ENCODE measurements around the gene GDA.
"Not testable (repeated sequence)": the region's sequence is repeated elsewhere in the genome, so short reads cannot be mapped to it uniquely, and the experiment has no call there.

GDA gene

DNA sequence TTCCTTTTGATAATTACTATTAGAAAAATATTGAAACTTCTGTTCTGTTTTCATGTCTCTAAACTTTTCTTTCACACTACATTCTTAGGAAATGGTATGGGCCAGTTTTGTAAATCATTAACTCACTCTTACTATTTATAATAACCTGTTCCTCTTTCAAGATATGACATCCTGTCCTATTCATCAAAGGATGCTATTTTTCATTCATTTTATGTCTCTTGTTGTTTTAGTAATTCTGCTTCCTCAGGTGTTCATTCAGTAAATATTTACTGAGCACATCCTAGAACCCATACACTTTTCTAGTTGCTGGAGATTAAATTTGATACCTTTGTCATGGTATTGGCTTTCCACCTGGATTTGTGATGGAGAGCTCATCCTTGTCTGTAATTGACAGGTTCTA is 58.0 kb downstream of the GDA start:
- no peak for DNase-seq (ENCODE audit: low read depth)

DNA sequence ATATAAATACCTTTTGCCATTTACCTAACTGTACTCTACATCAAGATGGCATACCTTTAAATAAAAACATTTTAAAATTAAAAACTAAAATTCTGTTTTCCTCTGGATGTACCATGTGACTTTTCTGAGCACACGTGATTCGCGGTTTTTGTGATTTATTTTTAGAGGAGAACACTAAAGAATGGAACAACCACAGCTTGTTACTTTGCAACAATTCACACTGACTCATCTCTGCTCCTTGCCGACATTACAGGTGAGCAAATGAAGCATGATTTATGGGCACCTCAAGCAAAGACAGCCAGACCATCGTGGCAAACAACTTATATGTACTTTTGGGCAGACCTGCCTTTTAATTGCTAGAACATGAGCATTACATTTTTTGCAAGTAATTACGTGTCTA is 61.3 kb downstream of the GDA start:
- DNase-seq (ENCODE audit: low read depth), result no peak

DNA sequence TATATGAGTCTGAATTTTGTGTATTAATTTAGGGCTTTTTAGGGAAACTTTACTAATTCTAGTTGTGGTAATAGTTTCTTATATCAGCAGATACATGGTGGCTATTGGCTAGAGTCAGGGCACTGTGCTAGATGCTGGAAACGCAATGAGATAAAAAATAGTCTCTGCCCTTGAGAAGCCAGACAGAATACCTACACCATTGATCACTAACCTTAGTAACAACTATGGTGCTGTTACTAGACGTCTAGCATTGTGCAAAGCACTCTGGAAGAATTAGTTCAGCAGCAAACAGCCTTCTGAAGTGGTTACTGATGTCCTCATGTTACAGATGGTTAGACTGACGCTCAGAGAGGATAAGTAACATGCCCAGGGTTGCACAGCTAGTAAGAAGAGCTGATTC is 61.8 kb downstream of the GDA start:
- no peak for DNase-seq (ENCODE audit: low read depth)

DNA sequence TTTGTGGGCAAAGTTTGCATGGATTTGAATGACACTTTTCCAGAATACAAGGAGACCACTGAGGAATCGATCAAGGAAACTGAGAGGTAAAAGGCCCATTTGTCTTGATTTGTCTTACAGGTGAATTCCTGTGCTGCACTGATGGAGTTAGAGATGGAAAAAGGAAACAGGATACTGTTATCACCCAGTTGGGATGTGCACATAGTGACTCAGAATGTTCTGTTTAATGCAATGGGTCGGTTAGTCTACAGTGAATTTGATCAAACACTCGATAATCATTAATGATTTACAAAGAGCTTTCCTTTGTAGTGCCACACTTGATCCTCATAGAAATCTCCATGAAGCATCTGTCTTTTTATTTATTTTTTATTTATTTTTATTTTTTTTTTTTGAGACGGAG is 64.7 kb downstream of the GDA start:
- no peak for DNase-seq (ENCODE audit: low read depth)

DNA sequence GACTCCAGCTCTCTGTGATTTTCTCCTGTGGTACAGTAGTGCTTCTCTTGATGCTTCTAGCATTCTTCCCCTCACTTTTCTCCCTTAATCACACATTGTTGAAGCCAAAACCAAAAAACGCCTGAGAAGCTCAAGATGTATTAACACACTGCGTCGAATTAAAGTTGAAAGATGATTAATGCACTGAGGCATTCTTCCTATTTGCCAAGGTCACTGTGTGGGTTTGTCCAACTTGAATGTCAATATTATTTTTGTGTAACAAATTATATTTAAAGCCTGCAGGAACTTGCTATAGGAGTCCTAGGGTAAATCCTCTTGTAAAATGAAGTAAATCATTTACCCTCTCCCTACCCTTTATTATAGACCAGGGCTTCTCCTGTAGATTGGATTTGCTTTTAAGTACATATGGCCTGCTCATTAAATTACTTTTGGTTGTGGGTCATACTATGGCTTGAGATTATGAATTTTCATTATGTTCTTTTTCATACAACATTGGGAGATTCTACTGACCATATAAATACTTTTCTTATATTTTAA is 68.1 kb downstream of the GDA start:
- DNase-seq (ENCODE audit: low read depth), result no peak

DNA sequence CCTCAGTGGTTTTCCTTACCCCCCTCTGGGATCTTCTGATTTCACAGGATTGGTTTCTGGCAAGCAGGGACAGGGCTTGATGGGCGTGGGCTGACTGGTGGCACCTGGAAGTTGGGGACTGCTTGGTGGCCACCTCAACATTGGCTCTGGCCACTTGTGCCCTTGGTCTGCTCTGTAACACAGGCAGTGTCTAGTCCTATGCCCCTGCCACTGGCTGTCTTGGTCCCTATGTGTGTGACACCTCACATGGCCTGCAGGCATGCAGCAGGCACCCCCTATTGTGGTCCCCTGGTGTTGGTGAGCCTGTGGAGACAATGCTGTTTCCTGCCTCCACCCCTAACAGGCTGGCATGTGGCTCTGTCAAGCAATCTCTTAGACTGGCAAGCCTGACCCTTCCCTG is 71.3 kb downstream of the GDA start:
- no peak for DNase-seq (ENCODE audit: low read depth)

DNA sequence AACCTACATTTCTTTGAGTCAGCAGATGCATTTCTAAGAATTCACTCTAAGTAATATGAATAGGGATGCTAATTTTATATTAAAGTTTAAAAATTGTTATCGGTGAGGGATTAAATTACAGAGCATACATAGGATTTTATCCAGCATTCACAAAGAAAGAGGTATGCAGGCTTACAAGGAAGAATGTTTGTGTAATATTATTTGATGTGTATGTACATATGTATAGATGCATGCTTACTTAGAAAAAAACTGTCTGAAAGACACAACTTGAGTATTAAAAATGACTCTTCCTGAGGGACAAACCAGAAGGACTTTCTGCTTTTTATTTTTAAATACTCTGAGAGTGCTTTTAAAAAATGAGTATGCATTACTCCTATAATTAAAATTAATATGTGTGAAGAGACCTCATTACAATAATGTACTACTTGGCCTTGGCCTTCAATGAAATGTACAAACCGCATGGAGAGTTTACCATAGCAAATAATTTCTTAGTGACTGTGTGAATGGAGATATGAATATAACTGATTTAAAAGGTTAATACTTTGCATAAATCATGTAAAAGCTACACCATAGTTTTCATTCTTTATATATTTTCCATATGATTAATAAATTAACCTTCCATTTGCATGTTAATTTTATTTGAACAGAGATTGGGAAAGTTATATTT is 77.0 kb downstream of the GDA start:
- DNase-seq (ENCODE audit: low read depth), result no peak

DNA sequence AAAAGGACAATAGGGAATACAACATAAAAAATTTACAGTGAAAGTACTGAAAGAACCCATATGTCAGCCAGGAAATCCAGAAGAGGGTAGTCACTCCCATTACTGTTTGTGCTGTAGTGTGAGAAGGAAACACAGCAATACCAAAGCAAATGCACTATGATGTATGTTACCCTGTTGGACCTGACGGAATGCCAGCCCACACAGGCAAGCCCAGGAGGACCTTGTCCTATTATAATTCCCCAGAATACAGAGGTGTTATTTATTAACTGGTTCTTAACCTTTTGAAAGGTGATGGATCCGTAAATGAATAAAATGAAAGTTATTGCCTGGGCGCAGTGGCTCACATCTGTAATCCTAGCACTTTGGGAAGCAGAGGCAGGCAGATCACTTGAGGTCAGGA is 79.0 kb downstream of the GDA start:
- no peak for DNase-seq (ENCODE audit: low read depth)

DNA sequence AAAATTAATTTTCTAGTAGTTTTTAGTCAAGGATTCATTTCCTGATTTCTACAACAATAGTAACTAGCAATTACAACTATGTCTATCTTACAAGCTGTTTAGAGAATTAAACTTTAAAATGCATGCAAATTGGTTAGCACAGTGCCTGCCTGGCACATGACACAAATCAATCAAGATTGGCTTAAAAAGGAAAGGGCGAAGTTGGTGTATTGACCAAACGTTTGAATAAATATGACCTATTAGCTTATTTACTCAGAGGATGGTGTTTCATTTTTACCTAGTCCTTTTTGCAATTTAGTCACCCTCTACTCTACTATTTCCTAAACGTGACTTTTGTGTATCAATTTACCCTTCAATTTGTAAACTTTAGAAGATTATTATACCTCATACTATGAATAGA is 83.5 kb downstream of the GDA start:
- no peak for DNase-seq (ENCODE audit: low read depth)

DNA sequence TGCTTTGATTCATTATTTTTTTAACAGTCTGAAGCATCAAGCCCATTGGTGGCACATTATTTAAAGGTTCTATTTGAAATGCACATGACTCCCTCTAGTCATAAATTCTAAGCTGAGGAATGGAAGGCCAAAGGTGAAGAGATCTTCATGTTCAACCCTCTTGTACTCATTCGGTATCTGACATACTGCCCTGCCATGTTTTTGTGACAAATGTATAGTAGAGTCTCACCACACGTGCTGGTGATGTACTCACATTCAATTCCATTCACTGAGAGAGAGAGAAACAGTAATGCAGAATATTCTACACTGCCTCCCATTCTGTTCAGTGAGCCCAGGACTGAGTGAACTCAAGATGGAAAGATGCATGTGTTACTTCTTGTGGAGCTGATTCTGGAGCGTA is 98.3 kb downstream of the GDA start:
- no peak for DNase-seq (ENCODE audit: low read depth)

DNA sequence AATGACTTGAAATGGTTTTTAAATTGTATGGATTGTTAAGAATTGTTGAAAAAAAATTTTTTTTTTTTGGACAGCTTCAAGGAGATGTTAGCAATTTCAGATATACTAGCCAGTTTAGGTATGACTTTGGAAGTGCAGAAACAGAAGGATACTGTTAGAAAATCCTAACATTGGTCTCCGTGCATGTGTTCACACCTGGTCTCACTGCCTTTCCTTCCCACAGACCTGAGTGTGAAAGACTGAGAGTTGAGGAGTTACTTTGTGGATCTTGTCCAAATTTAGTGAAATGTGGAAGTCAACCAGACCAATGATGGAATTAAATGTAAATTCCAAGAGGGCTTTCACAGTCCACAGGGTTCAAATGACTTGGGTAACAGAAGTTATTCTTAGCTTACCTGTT is 102.3 kb downstream of the GDA start:
- DNase-seq (ENCODE audit: low read depth), result no peak

DNA sequence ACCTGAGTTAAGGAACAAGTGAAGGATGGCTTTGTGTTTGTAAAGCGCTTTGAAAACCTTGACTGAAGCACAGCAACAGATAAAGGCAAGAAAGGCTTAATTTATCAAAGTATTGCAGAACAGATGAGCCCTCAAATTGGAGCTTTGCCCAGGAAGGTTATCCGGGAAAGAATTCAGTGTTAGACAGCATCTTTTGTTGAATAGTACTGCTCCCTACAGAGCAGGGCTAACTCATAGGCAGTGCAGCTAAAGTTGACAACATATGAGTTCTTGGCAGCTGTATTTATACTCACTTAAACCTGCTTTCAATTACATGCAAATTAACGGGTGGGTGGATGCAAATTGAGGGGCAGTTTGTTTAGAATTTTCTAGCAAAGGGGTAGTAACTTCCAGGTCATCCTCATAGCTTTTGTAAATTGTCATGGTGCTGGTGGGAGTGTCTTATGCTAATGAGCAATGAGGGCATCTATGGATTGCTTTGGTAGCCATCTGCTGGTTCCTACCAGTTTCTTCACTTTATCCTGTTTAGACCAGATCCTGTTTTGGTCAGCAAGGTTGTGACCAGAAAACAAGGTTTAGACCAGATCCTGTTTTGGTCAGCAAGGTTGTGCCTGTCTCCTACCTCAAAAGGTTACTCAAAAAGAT is 105.8 kb downstream of the GDA start:
- DNase-seq (ENCODE audit: low read depth), result peak; percentile 5

DNA sequence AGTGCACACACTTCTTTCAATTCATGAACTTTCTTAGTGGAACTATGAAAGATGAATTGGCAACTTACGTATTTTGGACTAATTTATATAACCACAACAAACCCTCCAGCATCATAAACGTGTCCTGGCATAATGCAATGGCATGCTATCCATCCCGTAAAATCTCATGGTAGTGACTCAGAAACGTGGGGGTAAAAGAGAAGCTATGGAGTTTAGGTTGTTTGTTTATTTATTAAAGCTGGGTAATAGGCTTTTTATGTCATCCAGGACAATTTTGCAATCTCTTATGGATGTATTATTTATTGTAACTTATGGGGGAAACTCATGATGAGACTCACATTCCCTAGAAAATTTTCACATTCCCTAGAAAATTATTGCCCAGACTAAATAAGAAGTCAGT is 106.3 kb downstream of the GDA start:
- DNase-seq (ENCODE audit: low read depth), result peak; percentile 2

DNA sequence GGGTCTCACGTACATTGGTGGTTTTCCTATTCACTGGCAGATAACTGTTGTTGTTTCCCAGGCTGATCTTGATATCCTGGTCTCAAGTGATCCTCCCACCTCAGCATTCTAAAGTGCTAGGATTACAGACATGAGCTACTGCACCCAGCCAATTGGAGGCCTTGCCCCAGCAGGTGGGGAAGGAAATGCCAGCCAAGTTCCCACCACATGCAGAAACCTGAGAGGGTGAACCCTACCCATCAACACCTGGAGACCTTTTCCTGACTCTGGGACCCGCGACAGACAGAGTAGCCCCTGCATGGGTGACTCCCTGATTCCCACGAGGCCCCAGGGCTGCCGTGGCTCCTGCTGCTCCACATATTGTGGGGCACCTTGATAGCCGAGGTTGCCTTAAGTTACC is 107.7 kb downstream of the GDA start:
- DNase-seq (ENCODE audit: low read depth), result no peak

DNA sequence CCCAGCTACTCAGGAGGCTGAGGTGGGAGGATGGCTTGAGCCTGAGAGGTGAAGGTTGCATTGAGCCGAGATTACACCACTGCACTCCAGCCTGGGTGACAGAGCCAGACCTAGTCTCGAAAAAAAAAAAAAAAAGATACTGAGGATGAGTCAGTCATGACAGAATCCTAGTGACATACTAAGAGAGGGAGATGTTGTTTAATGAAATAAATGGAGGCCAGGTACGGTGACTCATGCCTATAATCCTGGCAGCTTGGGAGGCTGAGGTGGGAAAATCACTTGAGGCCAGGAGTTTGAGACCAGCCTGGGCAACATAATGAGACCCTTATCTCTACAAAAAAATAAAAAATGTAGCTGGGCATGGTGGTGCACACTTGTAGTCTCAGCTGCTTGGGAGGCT is 108.6 kb downstream of the GDA start:
- peak; percentile 38 for DNase-seq (ENCODE audit: low read depth)

DNA sequence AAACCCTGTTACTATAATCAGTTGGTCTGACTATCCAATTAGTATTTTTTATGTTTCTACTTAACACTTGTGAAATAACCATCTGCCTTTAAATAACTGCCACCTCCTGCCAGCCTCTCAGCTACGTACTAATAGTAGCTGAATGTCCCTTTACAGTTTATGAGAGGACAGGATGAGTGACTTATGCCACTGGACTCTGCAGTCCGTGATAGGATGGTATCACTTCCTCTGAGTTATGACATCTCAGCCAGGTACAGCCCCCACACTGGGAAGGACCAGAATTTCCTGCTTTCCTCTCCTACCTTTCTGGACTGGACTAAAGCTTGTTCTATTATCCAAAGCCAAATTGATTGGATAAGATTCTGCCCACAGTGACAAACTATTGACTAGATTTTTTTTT is 112.8 kb downstream of the GDA start:
- no peak for DNase-seq (ENCODE audit: low read depth)

DNA sequence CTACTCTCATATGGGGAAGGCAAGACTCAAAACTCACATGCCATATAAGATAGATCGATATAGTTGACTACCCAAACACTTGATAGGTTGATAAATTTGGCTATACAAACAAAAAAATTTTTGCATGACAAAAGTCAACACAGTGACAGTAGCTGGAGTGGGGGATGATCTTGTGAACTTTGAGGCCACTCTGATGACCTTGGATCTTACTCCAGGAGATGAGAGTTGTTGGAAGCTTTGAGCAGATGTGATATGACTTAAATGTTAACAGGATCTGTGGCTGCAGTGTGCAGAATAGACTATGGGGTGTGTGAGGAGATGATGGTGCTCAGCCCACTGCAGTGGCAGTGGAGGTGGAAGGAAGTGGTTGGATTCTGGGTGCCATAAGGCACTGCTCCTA is 114.3 kb downstream of the GDA start:
- no peak for DNase-seq (ENCODE audit: low read depth)

DNA sequence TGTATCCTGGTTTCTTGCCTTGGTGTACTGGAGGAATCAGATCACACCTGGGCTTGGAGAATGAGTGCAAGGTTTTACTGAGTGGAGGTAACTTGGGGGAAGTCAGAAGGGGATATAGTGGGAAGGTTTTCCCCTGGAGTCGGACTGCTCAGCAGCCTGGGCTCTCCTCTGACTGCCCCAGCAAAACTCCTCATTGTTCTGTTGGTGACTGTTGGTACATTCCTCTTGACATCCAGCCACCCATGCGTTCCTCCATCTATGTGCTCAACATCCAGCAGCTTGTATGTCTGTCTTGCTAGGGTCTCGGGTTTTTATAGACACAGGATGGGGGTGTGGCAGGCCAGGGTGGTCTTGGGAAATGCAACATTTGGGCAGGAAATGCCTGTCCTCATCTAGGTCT is 119.7 kb downstream of the GDA start:
- DNase-seq (ENCODE audit: low read depth), result no peak

DNA sequence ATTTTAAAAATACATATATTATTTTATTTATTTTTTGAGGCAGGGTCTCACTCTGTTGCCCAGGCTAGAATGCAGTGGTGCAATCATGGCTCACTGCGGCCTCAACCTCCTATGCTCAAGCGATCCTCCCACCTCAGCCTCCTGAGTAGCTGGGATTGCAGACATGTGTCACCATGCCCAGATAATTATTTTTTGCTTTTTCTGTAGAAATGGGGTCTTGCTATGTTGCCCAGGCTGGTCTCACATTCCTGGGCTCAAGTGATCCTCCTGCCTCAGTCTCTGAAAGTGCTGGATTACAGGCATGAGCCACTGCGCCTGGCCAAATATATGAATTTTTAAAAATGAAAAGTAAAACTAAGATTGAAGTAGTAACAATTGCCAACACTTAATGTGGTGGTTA is 121.1 kb downstream of the GDA start:
- DNase-seq (ENCODE audit: low read depth), result not testable (repeated sequence)

DNA sequence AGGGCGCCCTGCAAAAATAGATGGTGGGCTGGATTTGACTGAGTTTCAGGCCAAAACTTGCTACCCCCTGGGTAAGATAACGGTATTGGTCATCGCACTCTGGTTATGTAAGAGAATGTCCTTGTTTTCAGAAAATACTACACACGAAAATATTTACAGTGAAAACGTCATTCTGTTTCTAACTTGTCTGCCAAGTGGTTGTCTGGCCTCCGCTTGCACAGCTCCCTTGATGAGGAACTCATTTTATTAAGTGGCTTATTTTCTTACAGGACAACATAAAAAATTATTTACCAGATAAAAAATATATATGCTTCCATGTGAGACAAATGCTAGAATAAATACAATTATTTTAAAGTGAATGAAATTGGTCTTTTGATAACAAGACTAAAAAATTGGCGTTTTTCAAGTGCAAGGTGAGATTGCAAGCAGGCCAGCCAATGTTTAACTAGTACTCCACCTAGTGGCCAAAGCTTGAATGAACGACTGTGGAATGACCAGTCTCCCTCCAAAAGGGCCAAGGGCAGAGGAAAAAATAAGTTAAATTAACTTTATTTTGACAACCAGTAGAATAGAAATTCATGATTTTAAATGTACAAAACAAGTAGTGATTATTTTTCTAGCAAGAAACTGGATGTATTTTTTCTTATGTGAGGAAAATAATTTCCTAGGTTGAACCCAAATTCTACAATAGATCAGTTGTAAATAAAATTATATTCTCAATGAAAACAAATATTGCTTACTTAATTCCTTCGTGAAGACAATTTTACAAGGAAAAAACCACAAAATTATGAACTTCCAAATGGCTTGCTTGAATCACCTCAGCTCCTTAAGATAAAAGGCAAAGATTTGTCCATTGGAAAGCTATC is 122.6 kb downstream of the GDA start:
- DNase-seq (ENCODE audit: low read depth), result peak; percentile 71

DNA sequence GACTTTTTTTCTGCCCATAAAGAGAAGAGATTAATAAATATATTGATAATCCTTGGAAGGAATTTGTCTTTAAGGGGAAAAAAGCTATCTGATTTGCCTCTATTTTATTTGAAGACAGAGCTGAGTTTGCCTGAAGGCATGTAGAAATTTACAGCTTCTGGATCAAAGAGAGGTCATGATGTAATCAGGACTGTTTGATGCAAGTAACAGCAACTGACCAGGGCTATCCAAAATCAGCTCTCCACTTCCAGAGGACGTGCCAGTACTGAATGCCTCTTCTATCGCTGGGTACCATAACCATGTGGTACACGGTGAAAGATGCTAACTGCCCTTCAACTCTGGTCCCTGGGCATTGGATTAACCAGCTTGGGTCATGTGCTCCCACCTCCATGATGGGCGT is 125.2 kb downstream of the GDA start:
- no peak for DNase-seq (ENCODE audit: low read depth)

DNA sequence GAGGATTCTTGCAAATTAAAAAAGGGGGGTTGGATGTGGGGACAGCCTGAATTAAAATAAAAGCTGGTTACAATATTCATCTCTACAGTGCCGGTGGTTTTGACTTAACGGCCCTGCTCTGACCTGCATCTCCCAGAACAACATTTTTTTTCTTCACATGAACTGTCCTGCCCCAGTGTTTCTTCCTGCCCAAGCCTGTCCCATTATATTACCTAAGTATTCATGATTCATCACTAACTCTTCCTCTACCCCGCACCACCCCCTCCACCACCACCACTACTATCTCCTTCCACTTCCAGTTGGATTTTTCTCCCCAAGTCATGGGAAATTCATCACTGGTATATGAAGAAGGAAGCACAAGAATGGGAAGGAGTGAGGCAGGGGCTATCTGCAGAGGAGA is 125.7 kb downstream of the GDA start:
- no peak for DNase-seq (ENCODE audit: low read depth)

DNA sequence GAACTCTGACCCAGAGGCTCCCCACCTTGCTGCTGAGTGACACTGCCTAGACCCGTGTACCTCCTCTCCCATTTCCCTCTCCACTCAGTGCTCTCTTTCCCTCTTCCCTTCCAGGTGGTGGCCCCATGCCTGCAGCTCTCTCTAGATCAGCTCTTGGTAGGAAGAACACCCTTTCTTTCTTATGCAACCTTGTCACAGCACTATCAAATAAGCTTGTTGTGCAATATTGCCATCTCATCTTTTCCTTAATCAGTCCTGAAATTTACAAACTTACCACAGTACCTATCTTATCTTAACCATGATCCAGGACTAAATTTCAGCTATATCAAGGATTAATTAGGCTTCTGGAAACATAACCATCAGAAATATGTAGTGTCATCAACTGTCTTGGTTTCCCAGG is 127.2 kb downstream of the GDA start:
- no peak for DNase-seq (ENCODE audit: low read depth)
